Vagina (tissue), 2 donors: ENCODE results near the gene PRLH.

Experiments used
- CTCF ChIP-seq, 3 experiments: fragments of 450-650 bp in 2 of 3; fragments of 200-600 bp in 1 of 3; sonication (generic) in 1 of 3; IDR thresholded peaks; one replicate each; pipeline ENCODE4 v1.5.1; 2017 to 2019; ENCODE audit warnings: antibody characterized with exemption in 3 of 3, mild to moderate bottlenecking in 2 of 3, moderate library complexity in 2 of 3
- POLR2A ChIP-seq, 2 donors: fragments of 450-650 bp; IDR thresholded peaks; one replicate each; pipeline ENCODE4 v1.6.1; 2017; ENCODE audit warnings: antibody characterized with exemption in 2 of 2, mild to moderate bottlenecking in 2 of 2, moderate library complexity in 2 of 2

GRCh38 chr2:237557633-237558015, 8.8 kb upstream of the PRLH start:
- TF ChIP-seq CTCF (IDR thresholded peaks at IDR 0.05) (no peak), POLR2A (IDR thresholded peaks at IDR 0.05) (no peak)
